Astrocyte (in vitro differentiated cells and primary cell): ENCODE measurements around the gene DPPA2. TPM values are rescaled to one million over a fixed set of nuclear protein-coding genes. Genes with fewer than 3 reads are reported as not detected.

Experiments used
- DNase-seq: peaks from one replicate; pipeline ENCODE4 v3.0.0-alpha.2; 2010; ENCODE audit warnings: low read depth
- FAIRE-seq: peaks from 2 replicates; lab custom pipeline; 2011; peaks lifted over from hg19 to GRCh38; lab: Jason Lieb, UNC
- H2AFZ ChIP-seq: 2 replicates; pipeline ENCODE4 v1.6.0; 2012; ENCODE audit warnings: low read depth, low read length, inconsistent platforms
- H3K27ac ChIP-seq: 2 replicates; pipeline ENCODE4 v1.5.1; 2011; ENCODE audit warnings: low read depth, low read length, inconsistent platforms
- H3K27me3 ChIP-seq: 2 replicates; pipeline ENCODE4 v1.6.0; 2011; ENCODE audit warnings: low read length, inconsistent platforms; ENCODE audit not compliant: insufficient read depth
- H3K36me3 ChIP-seq: 2 replicates; pipeline ENCODE4 v1.5.1; 2011; ENCODE audit warnings: low read length, inconsistent platforms; ENCODE audit not compliant: insufficient read depth
- H3K4me1 ChIP-seq: 2 replicates; pipeline ENCODE4 v1.5.1; 2011; ENCODE audit warnings: low read length, inconsistent platforms; ENCODE audit not compliant: insufficient read depth
- H3K4me2 ChIP-seq: 2 replicates; pipeline ENCODE4 v1.6.0; 2012; ENCODE audit warnings: low read length, inconsistent platforms
- H3K4me3 ChIP-seq: 2 replicates; pipeline ENCODE4 v1.5.1; 2011; ENCODE audit warnings: low read depth, mild to moderate bottlenecking, low read length, inconsistent platforms; ENCODE audit not compliant: insufficient read depth
- H3K79me2 ChIP-seq: 2 replicates; pipeline ENCODE4 v1.6.0; 2012; ENCODE audit warnings: mild to moderate bottlenecking, low read length, inconsistent platforms; ENCODE audit not compliant: insufficient read depth
- H3K9ac ChIP-seq: 2 replicates; pipeline ENCODE4 v1.6.0; 2012; ENCODE audit warnings: mild to moderate bottlenecking, low read length, inconsistent platforms
- H3K9me3 ChIP-seq: 2 replicates; pipeline ENCODE4 v1.5.1; 2012; ENCODE audit warnings: low read depth, mild to moderate bottlenecking, low read length, inconsistent platforms; ENCODE audit not compliant: insufficient read depth
- H4K20me1 ChIP-seq: 2 replicates; pipeline ENCODE4 v1.6.0; 2012; ENCODE audit warnings: low read length, inconsistent platforms; ENCODE audit not compliant: insufficient read depth
- H3K27ac Mint-ChIP-seq: one replicate; pipeline ENCODE4 v1.8.0; 2021; ENCODE audit warnings: mild to moderate bottlenecking, mixed read lengths; ENCODE audit not compliant: unreplicated experiment
- H3K27me3 Mint-ChIP-seq: one replicate; pipeline ENCODE4 v1.8.0; 2021; ENCODE audit warnings: low read depth, mixed read lengths; ENCODE audit not compliant: unreplicated experiment
- H3K36me3 Mint-ChIP-seq: one replicate; pipeline ENCODE4 v1.8.0; 2021; ENCODE audit warnings: low read depth, mixed read lengths; ENCODE audit not compliant: unreplicated experiment
- H3K4me1 Mint-ChIP-seq: one replicate; pipeline ENCODE4 v1.8.0; 2021; ENCODE audit warnings: low read depth, mixed read lengths; ENCODE audit not compliant: unreplicated experiment
- H3K4me3 Mint-ChIP-seq: one replicate; pipeline ENCODE4 v1.8.0; 2021; ENCODE audit warnings: mild to moderate bottlenecking, moderate library complexity, mixed read lengths; ENCODE audit not compliant: unreplicated experiment
- H3K9me3 Mint-ChIP-seq: one replicate; pipeline ENCODE4 v1.8.0; 2021; ENCODE audit warnings: mild to moderate bottlenecking, mixed read lengths; ENCODE audit not compliant: unreplicated experiment
- CTCF ChIP-seq: IDR thresholded peaks from 2 replicates; pipeline ENCODE4 v1.5.1; 2011; ENCODE audit warnings: low read depth, mild to moderate bottlenecking, inconsistent platforms, low read length, moderate library complexity; ENCODE audit not compliant: insufficient read depth
- EZH2 ChIP-seq: IDR thresholded peaks from 2 replicates; pipeline ENCODE4 v1.6.1; 2012; ENCODE audit warnings: mild to moderate bottlenecking, low read length, inconsistent platforms; ENCODE audit not compliant: insufficient read depth
- total RNA-seq: library from RNA; stranded (reverse); gene quantifications from 2 replicates; pipeline ENCODE4 v1.2.1, GENCODE V29; 2021

The DPPA2 gene
- total RNA-seq, 1 donor from 2014 or later: 0.89 TPM

GRCh38 chr3:109297496-109297895, 18.8 kb downstream of the DPPA2 start:
- Histone ChIP-seq H3K27me3 (no peaks in the 10 kb centered on the region), H3K9me3 (no peaks in the 10 kb centered on the region), H3K4me3 (no peak overlapping the region), H3K79me2 (no peaks in the 10 kb centered on the region), H2AFZ (no peak overlapping the region), H3K9ac (no peak overlapping the region), H3K4me2 (no peak overlapping the region), H4K20me1 (no peaks in the 10 kb centered on the region), H3K36me3 (no peaks in the 10 kb centered on the region), H3K27ac (no peak overlapping the region), H3K4me1 (no peaks in the 10 kb centered on the region)
- no peaks in the 10 kb centered on the region for H3K27me3 Mint-ChIP-seq
- H3K4me3 Mint-ChIP-seq: no peak overlapping the region
- H3K27ac Mint-ChIP-seq: no peak overlapping the region
- H3K9me3 Mint-ChIP-seq: no peaks in the 10 kb centered on the region
- no peak for FAIRE-seq
- DNase-seq: no peak
- H3K4me1 Mint-ChIP-seq: no peaks in the 10 kb centered on the region
- no peaks in the 10 kb centered on the region for H3K36me3 Mint-ChIP-seq
- no peak for TF ChIP-seq EZH2
- no peak for TF ChIP-seq CTCF

GRCh38 chr3:109284071-109284470, 32.2 kb downstream of the DPPA2 start:
- FAIRE-seq: no peak

More at GRCh38 chr3:109284071-109284470, 32.2 kb downstream of the DPPA2 start:
- H3K4me2 ChIP-seq: no peak overlapping the region
- no peak for TF ChIP-seq CTCF
- H3K9me3 ChIP-seq: no peaks in the 10 kb centered on the region
- H3K27ac Mint-ChIP-seq: no peak overlapping the region
- no peaks in the 10 kb centered on the region for H3K4me1 Mint-ChIP-seq
- no peaks in the 10 kb centered on the region for H4K20me1 ChIP-seq
- H3K4me3 Mint-ChIP-seq: no peak overlapping the region
- no peaks in the 10 kb centered on the region for H3K79me2 ChIP-seq
- H3K36me3 ChIP-seq: no peaks in the 10 kb centered on the region
- no peaks in the 10 kb centered on the region for H3K27me3 ChIP-seq
- no peak overlapping the region for H3K4me3 ChIP-seq
- no peaks in the 10 kb centered on the region for H3K27me3 Mint-ChIP-seq
- no peaks in the 10 kb centered on the region for H3K4me1 ChIP-seq
- no peak overlapping the region for H2AFZ ChIP-seq
- H3K9me3 Mint-ChIP-seq: no peaks in the 10 kb centered on the region
- no peak overlapping the region for H3K9ac ChIP-seq
- H3K27ac ChIP-seq: no peak overlapping the region
- H3K36me3 Mint-ChIP-seq: no peaks in the 10 kb centered on the region
- no peak for DNase-seq
